Common myeloid progenitor, CD34-positive (primary cell): ENCODE results near the gene P2RY13.

Source experiments
- CTCF ChIA-PET: fragments of 350-600 bp; sonication (Branson Sonifier 250); formaldehyde crosslinking; loops from one replicate; lab custom pipeline; 2021; ENCODE audit warnings: antibody characterized with exemption; lab: Charles Lee
- POLR2A ChIA-PET: fragments of 350-600 bp; sonication (Branson Sonifier 250); formaldehyde crosslinking; loops from one replicate; lab custom pipeline; 2021; ENCODE audit warnings: antibody characterized with exemption; lab: Charles Lee
- DNase-seq, 3 donors: peaks; one replicate each; pipeline versions ENCODE4 v3.0.0 to v3.0.0-alpha.2; 2013
- H3K27ac ChIP-seq, 2 experiments: 1 replicate in 1 of 2; 2 replicates in 1 of 2; pipeline ENCODE4 v1.7.0; 2013; ENCODE audit warnings: inconsistent platforms in 2 of 2, low read length in 2 of 2, mild to moderate bottlenecking in 2 of 2, low read depth in 1 of 2, moderate library complexity in 1 of 2; ENCODE audit not compliant: severe bottlenecking in 2 of 2, insufficient read depth in 1 of 2, poor library complexity in 1 of 2
- H3K27me3 ChIP-seq, 5 experiments: replicated peaks in 2 of 5; 1 replicate in 3 of 5; 2 replicates in 2 of 5; pipeline versions ENCODE4 v1.6.1 to v1.7.0; 2013; ENCODE audit warnings: low read length in 4 of 5, mild to moderate bottlenecking in 2 of 5, moderate library complexity in 2 of 5, inconsistent platforms in 1 of 5; ENCODE audit not compliant: insufficient read depth in 5 of 5, control insufficient read depth in 4 of 5
- H3K36me3 ChIP-seq, 4 experiments: 1 replicate in 2 of 4; 2 replicates in 2 of 4; pipeline versions ENCODE4 v1.6.1 to v1.7.0; 2013; ENCODE audit warnings: low read length in 3 of 4, control low read depth in 1 of 4, mild to moderate bottlenecking in 1 of 4; ENCODE audit not compliant: control insufficient read depth in 4 of 4, insufficient read depth in 4 of 4
- H3K4me1 ChIP-seq, 4 experiments: 1 replicate in 3 of 4; 2 replicates in 1 of 4; pipeline versions ENCODE4 v1.6.1 to v1.7.1; 2013; ENCODE audit warnings: low read length in 3 of 4, mild to moderate bottlenecking in 3 of 4, control low read depth in 1 of 4, inconsistent platforms in 1 of 4, moderate library complexity in 1 of 4; ENCODE audit not compliant: control insufficient read depth in 4 of 4, insufficient read depth in 4 of 4; ENCODE audit errors: control extremely low read depth in 1 of 4
- H3K4me3 ChIP-seq, 7 experiments: 1 replicate in 4 of 7; 2 replicates in 3 of 7; pipeline versions ENCODE4 v1.5.1 to v1.7.0; 2013; ENCODE audit warnings: mild to moderate bottlenecking in 7 of 7, low read length in 6 of 7, moderate library complexity in 6 of 7, inconsistent platforms in 2 of 7, low read depth in 2 of 7, control low read depth in 1 of 7; ENCODE audit not compliant: insufficient read depth in 4 of 7, control insufficient read depth in 1 of 7; ENCODE audit errors: extremely low read depth in 1 of 7
- H3K9me3 ChIP-seq, 5 experiments: 1 replicate in 4 of 5; 2 replicates in 1 of 5; pipeline versions ENCODE4 v1.6.1 to v1.7.1; 2013; ENCODE audit warnings: low read length in 4 of 5, mild to moderate bottlenecking in 2 of 5, inconsistent platforms in 1 of 5, low read depth in 1 of 5, moderate library complexity in 1 of 5; ENCODE audit not compliant: control insufficient read depth in 4 of 5, insufficient read depth in 2 of 5; ENCODE audit errors: control extremely low read depth in 1 of 5
- WGBS: methylation state at CpG from one replicate; pipeline ENCODE4 v1.1.5; 2013; ENCODE audit not compliant: insufficient coverage; 5-methylcytosine and 5-hydroxymethylcytosine counted together

P2RY13 gene

DNA sequence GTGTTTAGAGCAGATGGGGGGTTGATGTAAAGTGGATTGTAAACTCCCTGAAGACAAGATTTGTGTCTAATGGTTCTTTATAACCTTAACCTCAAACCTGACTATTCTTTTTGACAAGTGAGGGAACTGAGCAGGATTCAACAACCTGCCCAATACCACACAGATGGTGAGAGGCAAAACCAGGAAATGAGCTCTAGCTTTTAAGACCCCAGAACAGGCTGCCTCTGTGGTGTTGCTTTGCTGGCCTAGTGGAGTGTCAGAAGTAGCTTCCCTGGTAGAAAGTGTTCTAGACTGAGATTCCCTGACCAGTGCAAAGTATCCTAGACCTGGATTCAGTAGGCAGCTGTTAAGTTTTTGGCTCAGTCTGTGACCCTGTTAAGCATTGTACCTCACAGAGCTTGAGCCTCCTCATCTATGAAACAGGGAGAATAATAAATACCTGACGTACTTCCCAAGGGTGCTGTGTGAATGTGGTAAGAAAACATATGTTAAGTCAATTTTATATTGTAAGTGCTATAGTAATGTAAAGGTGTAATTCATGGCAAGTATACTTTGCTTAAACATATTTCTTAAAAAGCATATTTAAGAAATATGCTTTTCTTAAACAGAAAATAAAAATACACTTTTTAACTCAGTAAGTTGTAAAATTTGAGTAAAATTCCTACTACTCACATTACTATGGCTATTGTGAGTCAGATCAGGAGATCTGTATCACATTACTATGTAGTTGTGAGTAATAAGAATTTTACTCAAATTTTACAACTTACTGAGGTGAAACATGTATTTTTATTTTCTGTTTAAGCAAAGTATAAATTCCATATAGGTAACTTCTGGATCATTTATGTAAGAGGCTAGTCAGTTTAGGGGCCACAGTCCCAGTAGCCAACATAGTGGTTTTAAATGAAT is 21.5 kb downstream of the P2RY13 start:
- no CpG with 5 or more reads among the region's 1 CpG for WGBS
- POLR2A ChIA-PET, result no interaction called here

DNA sequence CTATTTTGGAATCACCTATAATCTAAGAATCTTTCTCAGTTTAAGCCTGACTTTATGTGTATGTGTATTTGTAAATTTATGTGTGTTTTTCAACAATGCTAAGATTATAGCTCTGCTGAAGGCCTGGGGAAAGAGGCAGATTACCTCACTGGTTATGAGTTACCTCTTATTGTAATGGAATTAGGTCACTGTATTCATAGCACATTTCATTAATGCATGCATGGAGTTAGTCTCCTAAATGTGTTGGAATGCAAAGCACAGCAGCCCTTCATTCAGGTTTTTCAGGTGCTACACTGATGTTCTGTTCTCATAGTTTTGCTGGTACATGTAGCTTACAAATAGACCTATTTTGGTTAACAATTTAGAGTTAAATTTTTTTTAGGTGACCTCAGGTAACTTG is 22.2 kb downstream of the P2RY13 start:
- DNase-seq, result no peak
- CTCF ChIA-PET, result interaction anchor here (0.9 to 1.7 kb wide), 4 partner anchors 8 to 120 kb away, joined by 3 to 6 read pairs (median 5); no protein-coding TSS in a partner anchor
- Histone ChIP-seq H3K27me3 (no peaks in the 10 kb centered on the region), H3K27ac (no peak overlapping the region), H3K4me1 (peaks cover 0 to 3% (median 0%) of the 10 kb centered on the region in 4 experiments), H3K4me3 (no peak overlapping the region), H3K9me3 (no peaks in the 10 kb centered on the region), H3K36me3 (peaks cover 0 to 13% (median 5%) of the 10 kb centered on the region in 4 experiments)
- POLR2A ChIA-PET, result no interaction called here

More for the DNA sequence above, 21.5 kb downstream of the P2RY13 start:
- no peak overlapping the region for H3K27ac ChIP-seq
- no peaks in the 10 kb centered on the region for H3K27me3 ChIP-seq
- no peak overlapping the region for H3K4me3 ChIP-seq
- no peaks in the 10 kb centered on the region for H3K9me3 ChIP-seq
- DNase-seq, result no peak
- CTCF ChIA-PET, result interaction anchor here (0.9 to 1.7 kb wide), 3 partner anchors 9 to 121 kb away, joined by 3 to 6 read pairs (median 4); no protein-coding TSS in a partner anchor
- H3K36me3 ChIP-seq, result peaks cover 0 to 15% (median 6%) of the 10 kb centered on the region in 4 experiments
- peaks cover 0 to 3% (median 0%) of the 10 kb centered on the region in 4 experiments for H3K4me1 ChIP-seq

DNA sequence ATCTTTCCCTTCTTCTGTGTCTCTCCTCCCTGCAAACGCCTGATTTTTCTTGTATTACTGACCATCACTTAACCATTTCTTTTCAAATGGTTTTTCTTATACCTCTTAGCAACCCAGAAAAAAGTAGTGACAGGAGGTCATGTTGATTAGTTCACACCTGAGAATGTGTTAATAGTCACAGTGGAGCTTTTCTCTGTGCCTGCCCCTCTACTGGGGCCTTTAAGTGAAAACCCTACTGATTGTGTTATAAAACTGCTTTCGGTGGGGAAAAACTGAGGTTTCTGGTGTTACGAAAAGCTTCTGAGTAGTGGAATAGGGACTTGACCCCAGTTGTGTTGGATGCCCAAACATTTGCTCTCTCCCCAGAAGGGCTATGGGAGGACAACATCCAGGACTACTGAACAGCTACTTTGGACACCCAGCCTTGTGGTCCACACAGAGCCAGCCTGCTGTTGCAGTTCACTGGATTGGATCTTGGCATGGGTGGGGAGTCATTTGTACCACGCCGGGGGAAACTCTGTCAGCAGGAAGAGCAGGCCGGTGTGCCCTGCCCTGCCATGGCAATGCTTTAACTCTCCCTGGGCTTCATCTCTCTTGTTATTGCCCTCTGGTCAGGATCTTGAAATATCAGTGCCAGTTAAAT is 23.1 kb downstream of the P2RY13 start:
- Histone ChIP-seq H3K4me1 (peaks cover 0 to 3% (median 0%) of the 10 kb centered on the region in 4 experiments), H3K36me3 (peaks cover 0 to 10% (median 4%) of the 10 kb centered on the region in 4 experiments), H3K9me3 (no peaks in the 10 kb centered on the region), H3K27me3 (no peaks in the 10 kb centered on the region), H3K4me3 (no peak overlapping the region), H3K27ac (no peak overlapping the region)
- WGBS, result 96% methylated on average over 5 of the region's 6 CpGs
- POLR2A ChIA-PET, result no interaction called here
- CTCF ChIA-PET, result interaction anchor here (1.7 kb wide), 1 partner anchor 20 kb away, joined by 6 read pairs; no protein-coding TSS in a partner anchor
- DNase-seq, result no peak

DNA sequence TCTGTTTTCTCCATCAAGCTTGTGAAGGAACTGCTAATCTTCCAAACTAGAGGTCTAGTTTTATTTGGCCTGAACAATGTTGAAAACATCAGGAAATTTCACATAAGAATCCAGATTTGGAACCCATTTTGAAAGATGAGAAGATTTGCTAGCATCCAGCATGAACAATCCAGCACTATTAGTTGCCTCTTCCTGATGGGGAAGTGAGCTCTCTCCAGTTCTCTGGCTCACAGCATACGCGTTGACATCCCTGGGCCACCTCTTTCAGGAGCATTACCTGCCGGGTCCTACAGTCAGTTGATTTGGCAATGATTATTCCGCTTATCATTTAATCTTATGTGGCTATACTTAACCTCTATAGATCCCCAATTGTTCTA is 23.6 kb downstream of the P2RY13 start:
- ChIA-PET CTCF (interaction anchor here (0.8 to 1.8 kb wide), 4 partner anchors 8 to 21 kb away, joined by 3 to 6 read pairs (median 4); no protein-coding TSS in a partner anchor), POLR2A (no interaction called here)
- H3K36me3 ChIP-seq, result peaks cover 0 to 10% (median 4%) of the 10 kb centered on the region in 4 experiments
- WGBS, result 88% methylated on average over 2 of the region's 4 CpGs
- no peaks in the 10 kb centered on the region for H3K9me3 ChIP-seq
- H3K4me3 ChIP-seq, result no peak overlapping the region
- DNase-seq, result no peak
- H3K27ac ChIP-seq, result no peak overlapping the region
- no peaks in the 10 kb centered on the region for H3K27me3 ChIP-seq
- peaks cover 0 to 3% (median 0%) of the 10 kb centered on the region in 4 experiments for H3K4me1 ChIP-seq

DNA sequence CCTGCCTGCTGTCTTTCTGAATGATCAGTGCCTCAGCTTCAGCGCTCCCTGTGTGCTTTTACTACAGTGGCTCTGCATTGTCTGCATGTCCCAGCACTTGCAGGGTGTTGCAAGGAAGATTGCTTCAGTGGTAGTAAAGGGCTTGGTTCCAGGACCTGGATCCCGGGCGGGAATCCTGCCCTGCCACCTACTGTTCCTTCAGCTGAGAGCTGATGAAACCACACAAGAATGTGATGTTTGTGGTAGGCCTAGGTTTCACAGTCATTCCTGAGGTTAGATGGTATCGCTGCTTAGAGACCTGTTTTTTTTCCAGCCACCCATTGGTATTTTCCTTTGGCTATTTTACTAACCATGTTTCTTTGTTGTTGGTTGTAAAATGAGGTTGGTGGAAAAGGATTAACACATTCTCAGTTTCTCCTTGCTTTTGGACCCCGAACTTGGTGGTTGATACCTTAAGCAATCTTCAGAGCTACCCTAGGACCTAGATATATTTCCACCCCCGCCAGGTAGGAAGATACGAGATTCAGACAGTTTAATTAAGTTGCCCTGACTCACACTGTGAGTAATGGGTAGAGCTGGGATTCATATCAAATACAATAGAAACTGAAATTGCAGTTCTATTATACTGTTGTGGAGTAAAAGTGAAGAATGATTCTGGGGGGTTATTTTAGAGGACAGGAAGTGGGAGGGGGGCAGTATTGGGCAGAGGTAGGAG is 24.1 kb downstream of the P2RY13 start:
- POLR2A ChIA-PET, result no interaction called here
- Histone ChIP-seq H3K27ac (no peak overlapping the region), H3K36me3 (peaks cover 0 to 10% (median 4%) of the 10 kb centered on the region in 4 experiments), H3K4me1 (peaks cover 0 to 3% (median 0%) of the 10 kb centered on the region in 4 experiments), H3K27me3 (no peaks in the 10 kb centered on the region), H3K4me3 (no peak overlapping the region), H3K9me3 (no peaks in the 10 kb centered on the region)
- 96% methylated on average over 3 of the region's 7 CpGs for WGBS
- CTCF ChIA-PET, result interaction anchor here (0.6 to 1.8 kb wide), 7 partner anchors 8 to 357 kb away, joined by 3 to 6 read pairs (median 3); no protein-coding TSS in a partner anchor
- no peak for DNase-seq

DNA sequence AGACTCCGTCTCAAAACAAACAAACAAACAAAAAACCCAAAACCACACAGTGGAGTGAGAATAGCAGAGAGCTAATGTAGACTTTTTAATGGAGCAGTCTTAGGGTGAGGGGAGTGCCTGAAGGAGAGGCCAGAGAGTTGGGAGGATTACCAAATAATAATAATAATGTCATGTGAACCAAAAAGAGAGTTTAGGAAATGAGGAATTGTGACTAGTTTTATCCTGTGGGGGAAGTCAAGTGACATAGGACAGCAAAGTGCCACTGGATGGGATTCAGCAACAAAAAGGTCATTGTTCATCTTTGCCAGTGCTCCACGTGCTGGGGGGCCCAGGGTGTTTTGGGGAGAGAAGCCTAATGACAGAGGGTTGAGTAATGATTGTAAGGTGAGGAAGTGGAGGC is 25.6 kb downstream of the P2RY13 start:
- Histone ChIP-seq H3K4me1 (peaks cover 0 to 3% (median 0%) of the 10 kb centered on the region in 4 experiments), H3K9me3 (no peaks in the 10 kb centered on the region), H3K4me3 (no peak overlapping the region), H3K36me3 (peaks cover 0 to 10% (median 5%) of the 10 kb centered on the region in 4 experiments), H3K27ac (no peak overlapping the region), H3K27me3 (no peaks in the 10 kb centered on the region)
- CTCF ChIA-PET, result interaction anchor here (1.1 kb wide), 1 partner anchor 42 kb away, joined by 3 read pairs; no protein-coding TSS in a partner anchor
- POLR2A ChIA-PET, result no interaction called here
- no peak for DNase-seq
- 100% methylated on average over 1 of the region's 2 CpGs for WGBS
